ENCODE results near the gene RIT1.

- TF ChIP-seq CTCF (IDR thresholded peaks at IDR 0.05), result no peak
- TF ChIP-seq POLR2AphosphoS5 (IDR thresholded peaks at IDR 0.05; ENCODE audit: low read depth, low read length), result no peak
- no peak for TF ChIP-seq REST (IDR thresholded peaks at IDR 0.05; ENCODE audit: insufficient read depth in 1 of 2, low read depth in 2 of 2, low read length in 1 of 2)
Measured at GRCh38 chr1:155882766-155883165, 28.4 kb downstream of the RIT1 start.

Data from Panc1 (cell line).